Colon (tissue), 2 donors: ENCODE results near the gene FAM135A.
A peak's percentile ranks its signal among the peaks of the same experiment; 100 is the strongest.
"Not testable (repeated sequence)": the region's sequence is repeated elsewhere in the genome, so short reads cannot be mapped to it uniquely, and the experiment has no call there.

Experiments used
- FAIRE-seq: peaks from 2 replicates; lab custom pipeline; 2012; peaks lifted over from hg19 to GRCh38; lab: Jason Lieb, UNC
- donor health status: control.
- donor health status: control.

FAM135A gene

DNA sequence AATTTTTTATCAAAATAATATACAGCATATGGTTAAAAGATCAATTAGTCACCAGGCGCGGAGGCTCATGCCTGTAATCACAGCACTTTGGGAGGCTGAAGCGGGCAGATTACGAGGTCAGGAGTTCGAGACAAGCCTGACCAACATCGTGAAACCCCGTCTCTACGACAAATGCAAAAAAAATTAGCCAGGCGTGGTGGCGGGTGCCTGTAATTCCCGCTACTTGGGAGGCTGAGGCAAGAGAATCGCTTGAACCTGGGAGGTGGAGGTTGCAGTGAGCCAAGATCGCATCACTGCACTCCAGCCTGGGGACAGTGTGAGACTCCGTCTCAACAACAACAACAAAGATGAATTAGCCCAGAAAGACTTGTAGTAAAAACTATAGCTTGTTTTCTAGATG is 46.4 kb downstream of the FAM135A start:
- not testable (repeated sequence) for FAIRE-seq

DNA sequence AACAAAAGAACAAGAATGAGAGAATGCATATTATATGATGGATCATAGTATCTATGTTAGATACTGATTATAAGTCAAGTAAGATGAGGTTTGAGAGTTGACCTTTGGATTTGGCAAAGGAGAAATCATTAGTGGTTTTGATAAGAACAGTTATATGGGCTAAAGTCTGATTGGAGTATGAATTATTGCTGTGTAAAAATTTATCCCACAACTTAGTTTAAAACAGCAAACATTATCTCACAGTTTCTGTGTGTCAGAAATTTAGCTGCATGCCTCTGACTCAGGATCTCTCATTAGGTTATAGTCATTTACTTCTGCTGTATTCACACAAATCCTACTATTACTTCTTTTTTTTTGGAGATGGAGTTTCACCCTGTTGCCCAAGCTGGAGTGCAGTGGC is 56.7 kb downstream of the FAM135A start:
- no peak for FAIRE-seq

DNA sequence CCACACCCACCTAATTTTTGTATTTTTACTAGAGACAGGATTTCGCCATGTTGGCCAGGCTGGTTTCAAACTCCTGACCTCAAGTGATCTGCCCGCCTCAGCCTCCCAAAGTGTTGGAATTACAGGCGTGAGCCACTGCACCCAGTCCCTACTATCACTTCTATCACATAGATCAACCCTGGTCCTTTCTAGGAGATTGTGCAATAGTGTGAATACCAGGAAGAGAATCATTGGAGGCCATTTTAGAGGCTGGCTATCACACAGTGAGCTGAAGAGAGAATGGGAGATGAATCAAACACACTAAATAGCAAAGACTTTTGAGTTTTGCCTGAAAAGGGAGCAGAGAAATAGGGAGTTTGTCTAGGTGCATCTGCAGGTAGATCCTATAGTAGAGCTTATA is 57.2 kb downstream of the FAM135A start:
- not testable (repeated sequence) for FAIRE-seq

- FAIRE-seq = no peak
These were observed 61.4 kb downstream of the FAM135A start for GRCh38 chr6:70474751-70475150.

GRCh38 chr6:70479236-70479635 is 65.9 kb downstream of the FAM135A start:
- FAIRE-seq = no peak

GRCh38 chr6:70486638-70487037 is 73.3 kb downstream of the FAM135A start:
- FAIRE-seq = not testable (repeated sequence)

DNA sequence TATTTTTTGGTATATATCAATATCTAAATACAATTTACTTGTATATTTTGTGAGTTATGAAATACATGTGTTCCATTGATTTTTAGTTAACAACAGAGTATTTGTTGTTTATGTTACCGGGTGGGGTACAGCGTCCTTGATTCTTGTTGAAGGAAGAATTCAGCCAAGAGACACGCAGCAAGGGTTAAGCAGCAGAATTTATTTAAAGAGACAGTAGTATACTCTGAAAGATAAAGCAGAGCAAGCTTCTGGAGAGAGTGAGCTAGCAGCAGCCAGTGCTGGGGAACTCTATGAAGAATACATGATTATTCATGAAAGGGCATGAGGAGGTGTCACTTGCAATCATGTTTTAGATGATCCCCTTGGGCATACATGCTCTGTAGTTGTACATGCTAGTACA is 76.1 kb downstream of the FAM135A start:
- FAIRE-seq = no peak

GRCh38 chr6:70494833-70495232 is 81.5 kb downstream of the FAM135A start:
- FAIRE-seq = peak; percentile 21

DNA sequence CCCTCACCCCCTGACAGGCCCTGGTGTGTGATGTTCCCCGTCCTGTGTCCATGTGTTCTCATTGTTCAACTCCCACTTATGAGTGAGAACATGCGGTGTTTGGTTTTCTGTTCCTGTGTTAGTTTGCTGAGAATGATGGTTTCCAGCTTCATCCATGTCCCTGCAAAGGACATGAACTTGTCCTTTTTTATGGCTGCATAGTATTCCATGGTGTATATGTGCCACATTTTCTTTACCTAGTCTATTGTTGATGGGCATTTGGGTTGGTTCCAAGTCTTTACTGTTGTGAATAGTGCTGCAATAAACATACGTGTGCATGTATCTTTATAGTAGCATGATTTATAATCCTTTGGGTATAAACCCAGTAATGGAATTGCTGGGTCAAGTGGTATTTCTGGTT is 82.5 kb downstream of the FAM135A start:
- FAIRE-seq = not testable (repeated sequence)

- no peak for FAIRE-seq
These were observed 89.2 kb downstream of the FAM135A start for GRCh38 chr6:70502484-70502883.

DNA sequence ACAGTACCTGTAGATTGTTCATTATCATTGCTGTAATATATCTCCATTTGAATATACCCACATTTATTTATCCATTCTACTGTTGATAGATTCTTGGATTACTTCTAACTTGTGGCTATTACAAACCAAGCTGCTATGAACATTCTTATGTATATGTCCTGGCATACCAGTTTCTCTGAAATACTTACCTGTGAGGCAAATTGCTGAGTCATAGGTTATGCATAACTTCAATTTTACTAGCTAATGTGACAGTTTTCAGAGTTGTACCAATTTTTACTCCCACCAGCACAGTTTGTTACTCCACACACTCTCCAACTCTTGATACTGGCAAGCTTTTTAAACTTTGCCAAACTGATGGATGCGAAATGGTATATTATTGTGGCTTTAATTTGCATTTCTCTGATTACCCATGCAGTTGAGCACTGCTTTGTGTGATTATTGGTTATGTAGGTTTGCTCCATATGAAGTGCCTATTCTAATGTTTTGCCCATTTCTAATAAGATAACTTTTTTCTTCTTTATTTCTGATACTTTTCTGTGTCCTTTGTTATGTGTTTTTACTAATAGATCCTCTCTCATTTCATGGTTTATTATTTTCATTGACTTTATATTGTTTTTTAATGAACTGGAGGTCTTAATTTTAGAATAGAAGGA is 90.6 kb downstream of the FAM135A start:
- FAIRE-seq = no peak

- FAIRE-seq = peak; percentile 82
These were observed 93.0 kb downstream of the FAM135A start for GRCh38 chr6:70506321-70506720.

- peak; percentile 74 for FAIRE-seq
These were observed 93.9 kb downstream of the FAM135A start for GRCh38 chr6:70507161-70507560.

DNA sequence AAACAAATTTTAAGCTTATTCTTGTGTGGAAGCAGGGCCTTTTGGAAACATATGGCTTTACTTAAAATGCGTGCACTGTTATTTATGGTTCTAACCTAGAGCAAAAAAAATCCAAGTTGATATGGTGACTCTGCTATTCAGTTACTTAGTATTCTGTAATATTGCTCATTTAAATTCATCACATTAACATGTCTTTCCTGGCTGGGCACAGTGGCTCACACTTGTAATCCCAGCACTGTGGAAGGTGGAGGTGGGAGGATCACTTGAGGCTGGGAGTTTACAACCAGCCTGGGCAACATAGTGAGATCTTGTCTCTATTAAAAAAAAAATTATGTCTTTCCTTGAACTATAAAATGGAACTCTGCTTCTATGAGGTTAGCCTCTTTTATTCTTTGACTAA is 95.6 kb downstream of the FAM135A start:
- no peak for FAIRE-seq

- FAIRE-seq = no peak
These were observed 97.3 kb downstream of the FAM135A start for GRCh38 chr6:70510600-70510999.

DNA sequence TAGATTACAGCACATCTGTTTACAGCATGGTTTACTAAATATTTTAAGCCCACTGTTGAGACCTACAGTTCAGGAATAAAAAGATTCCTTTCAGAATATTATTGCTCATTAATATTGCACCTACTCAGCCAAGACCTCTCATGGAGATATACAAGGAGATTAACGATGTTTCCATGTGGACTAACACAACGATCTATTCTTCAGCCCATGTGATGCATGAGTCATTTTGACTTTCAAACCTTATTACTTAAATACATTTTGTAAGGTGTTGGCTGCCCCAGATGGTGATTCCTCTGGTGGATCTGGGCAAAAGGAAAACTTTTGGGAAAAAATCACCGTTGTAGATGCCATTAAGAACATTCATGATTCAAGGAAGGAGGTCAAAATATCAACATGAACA is 105.4 kb downstream of the FAM135A start:
- no peak for FAIRE-seq

GRCh38 chr6:70520575-70520974 is 107.3 kb downstream of the FAM135A start:
- no peak for FAIRE-seq

- no peak for FAIRE-seq
These were observed 111.5 kb downstream of the FAM135A start for GRCh38 chr6:70524721-70525286.

- no peak for FAIRE-seq
These were observed 113.9 kb downstream of the FAM135A start for GRCh38 chr6:70527071-70527737.

DNA sequence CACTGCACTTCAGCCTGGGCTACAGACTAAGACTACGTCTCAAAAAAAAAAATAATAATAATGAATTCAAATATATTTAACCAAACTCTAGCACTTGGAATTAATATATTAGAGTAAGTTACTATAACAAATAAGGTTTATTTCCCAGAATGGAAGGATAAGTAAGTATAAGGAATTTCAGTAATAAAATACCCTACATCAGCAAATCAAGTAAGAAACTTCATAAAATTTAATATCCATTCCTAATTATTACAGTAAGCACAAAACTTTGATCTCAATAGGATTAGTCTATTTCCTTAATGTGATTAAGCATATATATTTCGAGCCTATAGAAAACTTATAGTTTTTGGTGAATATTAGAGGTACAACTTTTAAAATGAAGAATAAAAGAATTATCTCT is 116.7 kb downstream of the FAM135A start:
- no peak for FAIRE-seq

GRCh38 chr6:70531133-70531532 is 117.8 kb downstream of the FAM135A start:
- FAIRE-seq = no peak

- FAIRE-seq = no peak
These were observed 124.0 kb downstream of the FAM135A start for GRCh38 chr6:70537266-70537665.

- no peak for FAIRE-seq
These were observed 125.1 kb downstream of the FAM135A start for GRCh38 chr6:70538376-70538775.

GRCh38 chr6:70547313-70547712 is 134.0 kb downstream of the FAM135A start:
- FAIRE-seq = no peak
